Uterus (tissue), 4 donors: ENCODE measurements around the gene DIRAS3. TPM values are rescaled to one million over a fixed set of nuclear protein-coding genes. Genes with fewer than 3 reads are reported as not detected.

Experiments used
- DNase-seq, 2 donors: peaks; one replicate each; pipeline ENCODE4 v3.0.0-alpha.2; 2019 to 2020
- H3K27ac ChIP-seq, 2 donors: fragments of 200-600 bp; sonication (generic); 1 replicate in 1 of 2; 2 replicates in 1 of 2; pipeline ENCODE4 v1.5.1; 2016 to 2018
- H3K27me3 ChIP-seq, 2 donors: fragments of 200-600 bp; sonication (generic); one replicate each; pipeline ENCODE4 v1.5.1; 2018 to 2019; ENCODE audit warnings: control low read depth in 1 of 2
- H3K36me3 ChIP-seq, 2 donors: fragments of 200-600 bp; sonication (generic); one replicate each; pipeline ENCODE4 v1.5.1; 2019; ENCODE audit warnings: control low read depth in 1 of 2
- H3K4me1 ChIP-seq, 2 donors: fragments of 200-600 bp; sonication (generic); one replicate each; pipeline ENCODE4 v1.5.1; 2018 to 2019; ENCODE audit warnings: control low read depth in 1 of 2
- H3K4me3 ChIP-seq, 2 donors: fragments of 200-600 bp; sonication (generic); 1 replicate in 1 of 2; 2 replicates in 1 of 2; pipeline ENCODE4 v1.5.1; 2018 to 2019; ENCODE audit warnings: mild to moderate bottlenecking in 1 of 2
- H3K9me3 ChIP-seq, 2 donors: fragments of 200-600 bp; sonication (generic); one replicate each; pipeline ENCODE4 v1.5.1; 2019; ENCODE audit warnings: control low read depth in 1 of 2
- CTCF ChIP-seq, 4 experiments: fragments of 200-600 bp in 2 of 4; fragments of 450-650 bp in 2 of 4; sonication (generic) in 2 of 4; IDR thresholded peaks; one replicate each; pipeline ENCODE4 v1.5.1; 2016 to 2019; ENCODE audit warnings: antibody characterized with exemption in 4 of 4, mild to moderate bottlenecking in 2 of 4, moderate library complexity in 1 of 4
- POLR2A ChIP-seq, 2 donors: fragments of 450-650 bp; IDR thresholded peaks; one replicate each; pipeline ENCODE4 v1.6.1; 2016; ENCODE audit warnings: antibody characterized with exemption in 2 of 2, mild to moderate bottlenecking in 1 of 2, moderate library complexity in 1 of 2
- intact Hi-C: fragments of 100-400 bp; cut with DNase I; formaldehyde crosslinking; loops from one replicate; pipeline ENCODE4 v1.15.1; 2023; ENCODE audit warnings: low total_unique reads
- total RNA-seq, 4 donors: library from RNA; depleted of rRNA in 3 of 4; stranded (reverse); fragments of >200 nt in 3 of 4; gene quantifications; one replicate each; pipeline versions ENCODE4 v1.1.0 to v1.2.4, GENCODE V29; 2014 to 2023
- donor health status: DM: yes; HTN: yes; CAD: no.

Gene DIRAS3
- total RNA-seq, 4 donors from 2014 or later = 0.26 to 7.4 (median 3.7) TPM; not detected in 1

- H3K4me1 ChIP-seq = no peaks in the 10 kb centered on the region
- H3K4me3 ChIP-seq = no peak overlapping the region
- H3K9me3 ChIP-seq = no peaks in the 10 kb centered on the region
- no peak for DNase-seq
- H3K36me3 ChIP-seq = no peaks in the 10 kb centered on the region
- H3K27me3 ChIP-seq = no peaks in the 10 kb centered on the region
- intact Hi-C loops = no loop called here
- no peak for TF ChIP-seq CTCF (IDR thresholded peaks at IDR 0.05)
- H3K27ac ChIP-seq = no peak overlapping the region
Measured at GRCh38 chr1:68045511-68046180, 4.8 kb downstream of the DIRAS3 start.

- no peak overlapping the region for H3K27ac ChIP-seq
- TF ChIP-seq CTCF (IDR thresholded peaks at IDR 0.05) (no peak), POLR2A (IDR thresholded peaks at IDR 0.05) (no peak)
- no peaks in the 10 kb centered on the region for H3K27me3 ChIP-seq
- H3K36me3 ChIP-seq = no peaks in the 10 kb centered on the region
- no peaks in the 10 kb centered on the region for H3K4me1 ChIP-seq
- H3K9me3 ChIP-seq = no peaks in the 10 kb centered on the region
- no peak for DNase-seq
- intact Hi-C loops = no loop called here
- no peak overlapping the region for H3K4me3 ChIP-seq
Measured at GRCh38 chr1:68043443-68044090, 6.9 kb downstream of the DIRAS3 start.

- Histone ChIP-seq H3K4me3 (no peak overlapping the region), H3K27ac (no peak overlapping the region), H3K36me3 (no peaks in the 10 kb centered on the region), H3K4me1 (no peaks in the 10 kb centered on the region), H3K9me3 (no peaks in the 10 kb centered on the region), H3K27me3 (no peaks in the 10 kb centered on the region)
- DNase-seq = no peak
- TF ChIP-seq POLR2A (IDR thresholded peaks at IDR 0.05) (no peak), CTCF (IDR thresholded peaks at IDR 0.05) (no peak)
- intact Hi-C loops = no loop called here
Measured at GRCh38 chr1:68036946-68037345, 13.5 kb downstream of the DIRAS3 start.

- intact Hi-C loops = no loop called here
- no peaks in the 10 kb centered on the region for H3K4me1 ChIP-seq
- no peaks in the 10 kb centered on the region for H3K36me3 ChIP-seq
- H3K9me3 ChIP-seq = no peaks in the 10 kb centered on the region
- H3K4me3 ChIP-seq = no peak overlapping the region
- H3K27ac ChIP-seq = no peak overlapping the region
- no peaks in the 10 kb centered on the region for H3K27me3 ChIP-seq
- no peak for DNase-seq
- no peak for TF ChIP-seq CTCF (IDR thresholded peaks at IDR 0.05)
- no peak for TF ChIP-seq POLR2A (IDR thresholded peaks at IDR 0.05)
Measured at GRCh38 chr1:68029444-68029843, 21.0 kb downstream of the DIRAS3 start.

GRCh38 chr1:68028566-68028965 lies 21.9 kb downstream of the DIRAS3 start:
- no peaks in the 10 kb centered on the region for H3K27me3 ChIP-seq
- H3K36me3 ChIP-seq = no peaks in the 10 kb centered on the region
- intact Hi-C loops = no loop called here
- DNase-seq = no peak
- no peak overlapping the region for H3K27ac ChIP-seq
- H3K9me3 ChIP-seq = no peaks in the 10 kb centered on the region
- TF ChIP-seq POLR2A (IDR thresholded peaks at IDR 0.05) (no peak), CTCF (IDR thresholded peaks at IDR 0.05) (no peak)
- H3K4me3 ChIP-seq = no peak overlapping the region
- no peaks in the 10 kb centered on the region for H3K4me1 ChIP-seq
